ENCODE measurements around the gene KRTAP3-2.

KRTAP3-2 gene

DNA sequence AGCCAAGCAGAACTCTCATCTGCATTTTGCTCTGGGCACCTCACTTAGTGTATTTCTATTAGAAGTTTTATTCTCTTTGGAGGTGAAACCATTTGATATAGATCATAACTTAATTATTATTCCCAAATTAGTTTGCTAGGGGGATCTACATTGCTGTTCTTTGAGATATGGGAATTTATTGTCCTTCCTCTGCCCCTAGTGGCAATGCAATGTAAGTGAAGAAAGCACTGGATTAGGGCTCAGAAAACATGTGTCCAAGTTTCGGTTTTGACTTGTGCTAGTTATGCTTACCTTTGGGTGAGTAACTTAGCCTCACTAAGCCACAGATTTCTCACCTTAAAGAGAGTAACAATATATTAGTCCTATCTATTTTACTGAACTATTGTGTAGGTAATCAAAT, 35.9 kb downstream of the KRTAP3-2 start:
- ATAC-seq, result peak; percentile 84
- TF ChIP-seq ZC3H10 (CRISPR knock-in tag; IDR thresholded peaks at IDR 0.05) (no peak), CREB5 (CRISPR knock-in tag; IDR thresholded peaks at IDR 0.05; ENCODE audit: low read depth) (no peak), OSR1 (CRISPR knock-in tag; IDR thresholded peaks at IDR 0.05) (no peak), ZFP30 (CRISPR knock-in tag; IDR thresholded peaks at IDR 0.05) (no peak), SNAI2 (CRISPR knock-in tag; IDR thresholded peaks at IDR 0.05) (no peak)

GRCh38 chr17:40962059-40962561, 37.6 kb downstream of the KRTAP3-2 start:
- no peak for TF ChIP-seq ESRRG (CRISPR knock-in tag; IDR thresholded peaks at IDR 0.05)
- no peak for TF ChIP-seq ZC3H10 (CRISPR knock-in tag; IDR thresholded peaks at IDR 0.05)
- no peak for TF ChIP-seq POU6F1 (CRISPR knock-in tag; IDR thresholded peaks at IDR 0.05; ENCODE audit: borderline replicate concordance, low read depth)
- no peak for TF ChIP-seq GLIS3 (CRISPR knock-in tag; IDR thresholded peaks at IDR 0.05)
- TF ChIP-seq OSR1 (CRISPR knock-in tag; IDR thresholded peaks at IDR 0.05), result no peak
- no peak for TF ChIP-seq ZFP3 (CRISPR knock-in tag; IDR thresholded peaks at IDR 0.05)
- ATAC-seq, result no peak

DNA sequence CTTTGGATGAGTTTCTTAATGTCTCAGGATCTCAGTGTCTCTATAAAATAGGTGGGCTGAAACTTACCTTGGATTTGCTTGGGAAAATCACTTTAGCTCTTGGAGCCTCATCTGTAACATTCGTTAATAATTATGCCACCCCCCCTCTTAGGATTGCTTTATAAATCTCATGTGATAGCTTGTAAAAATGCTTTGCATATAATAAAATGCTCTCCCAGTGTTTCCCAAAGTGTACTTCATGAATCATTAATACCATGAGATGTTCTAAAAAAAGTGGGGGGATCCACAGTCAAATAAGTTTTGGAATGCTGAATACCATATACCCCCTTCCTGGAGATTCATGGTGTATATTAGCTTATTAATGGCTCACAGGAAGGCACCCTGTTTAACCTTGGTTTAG, 38.1 kb downstream of the KRTAP3-2 start:
- no peak for ATAC-seq

DNA sequence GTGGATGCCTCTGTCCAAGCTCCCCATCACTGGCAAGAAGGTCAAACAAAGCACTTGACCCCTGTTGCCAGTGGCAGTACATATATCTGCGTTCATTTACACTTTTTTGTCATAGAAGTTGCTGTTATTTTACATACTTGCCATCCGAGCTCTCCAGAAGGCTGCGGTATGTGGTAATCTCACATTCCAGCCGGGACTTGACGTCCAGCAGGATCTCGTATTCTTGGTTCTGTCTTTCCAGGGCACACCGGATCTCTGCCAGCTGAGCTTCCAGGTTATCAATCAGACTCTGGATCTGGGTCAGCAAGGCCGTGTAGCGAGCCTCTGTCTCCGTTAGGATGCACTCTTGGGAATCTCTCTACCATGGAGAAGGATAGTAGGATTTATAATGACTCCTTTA, 39.6 kb downstream of the KRTAP3-2 start:
- ATAC-seq, result no peak
- TF ChIP-seq RARB (CRISPR knock-in tag; IDR thresholded peaks at IDR 0.05), result no peak
- TF ChIP-seq SNAI2 (CRISPR knock-in tag; IDR thresholded peaks at IDR 0.05), result no peak
- no peak for TF ChIP-seq ARNTL (CRISPR knock-in tag; IDR thresholded peaks at IDR 0.05; ENCODE audit: borderline replicate concordance, low read depth)
- no peak for TF ChIP-seq ZNF565 (CRISPR knock-in tag; conservative IDR thresholded peaks at IDR 0.05; ENCODE audit: low read depth)
- no peak for TF ChIP-seq ZNF8 (CRISPR knock-in tag; IDR thresholded peaks at IDR 0.05)
- no peak for TF ChIP-seq BACH2 (CRISPR knock-in tag; IDR thresholded peaks at IDR 0.05; ENCODE audit: borderline replicate concordance)
- TF ChIP-seq CSDC2 (CRISPR knock-in tag; IDR thresholded peaks at IDR 0.05), result no peak
- TF ChIP-seq ZC3H10 (CRISPR knock-in tag; IDR thresholded peaks at IDR 0.05), result no peak
- no peak for TF ChIP-seq ESRRG (CRISPR knock-in tag; IDR thresholded peaks at IDR 0.05)
- TF ChIP-seq, protein P1, sequence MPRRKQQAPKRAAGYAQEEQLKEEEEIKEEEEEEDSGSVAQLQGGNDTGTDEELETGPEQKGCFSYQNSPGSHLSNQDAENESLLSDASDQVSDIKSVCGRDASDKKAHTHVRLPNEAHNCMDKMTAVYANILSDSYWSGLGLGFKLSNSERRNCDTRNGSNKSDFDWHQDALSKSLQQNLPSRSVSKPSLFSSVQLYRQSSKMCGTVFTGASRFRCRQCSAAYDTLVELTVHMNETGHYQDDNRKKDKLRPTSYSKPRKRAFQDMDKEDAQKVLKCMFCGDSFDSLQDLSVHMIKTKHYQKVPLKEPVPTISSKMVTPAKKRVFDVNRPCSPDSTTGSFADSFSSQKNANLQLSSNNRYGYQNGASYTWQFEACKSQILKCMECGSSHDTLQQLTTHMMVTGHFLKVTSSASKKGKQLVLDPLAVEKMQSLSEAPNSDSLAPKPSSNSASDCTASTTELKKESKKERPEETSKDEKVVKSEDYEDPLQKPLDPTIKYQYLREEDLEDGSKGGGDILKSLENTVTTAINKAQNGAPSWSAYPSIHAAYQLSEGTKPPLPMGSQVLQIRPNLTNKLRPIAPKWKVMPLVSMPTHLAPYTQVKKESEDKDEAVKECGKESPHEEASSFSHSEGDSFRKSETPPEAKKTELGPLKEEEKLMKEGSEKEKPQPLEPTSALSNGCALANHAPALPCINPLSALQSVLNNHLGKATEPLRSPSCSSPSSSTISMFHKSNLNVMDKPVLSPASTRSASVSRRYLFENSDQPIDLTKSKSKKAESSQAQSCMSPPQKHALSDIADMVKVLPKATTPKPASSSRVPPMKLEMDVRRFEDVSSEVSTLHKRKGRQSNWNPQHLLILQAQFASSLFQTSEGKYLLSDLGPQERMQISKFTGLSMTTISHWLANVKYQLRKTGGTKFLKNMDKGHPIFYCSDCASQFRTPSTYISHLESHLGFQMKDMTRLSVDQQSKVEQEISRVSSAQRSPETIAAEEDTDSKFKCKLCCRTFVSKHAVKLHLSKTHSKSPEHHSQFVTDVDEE (CRISPR knock-in tag; IDR thresholded peaks at IDR 0.05), result no peak
- no peak for TF ChIP-seq GLIS3 (CRISPR knock-in tag; IDR thresholded peaks at IDR 0.05)
- TF ChIP-seq TOX (CRISPR knock-in tag; IDR thresholded peaks at IDR 0.05; ENCODE audit: borderline replicate concordance), result no peak

More for the DNA sequence above, 38.1 kb downstream of the KRTAP3-2 start:
- TF ChIP-seq CSRNP3 (CRISPR knock-in tag; IDR thresholded peaks at IDR 0.05) (no peak), ZNF565 (CRISPR knock-in tag; conservative IDR thresholded peaks at IDR 0.05; ENCODE audit: low read depth) (no peak), CSDC2 (CRISPR knock-in tag; IDR thresholded peaks at IDR 0.05) (no peak), BACH2 (CRISPR knock-in tag; IDR thresholded peaks at IDR 0.05; ENCODE audit: borderline replicate concordance) (no peak), CREB5 (CRISPR knock-in tag; IDR thresholded peaks at IDR 0.05; ENCODE audit: low read depth) (no peak), POU6F1 (CRISPR knock-in tag; IDR thresholded peaks at IDR 0.05; ENCODE audit: borderline replicate concordance, low read depth) (no peak), PPARA (CRISPR knock-in tag; IDR thresholded peaks at IDR 0.05; ENCODE audit: borderline replicate concordance) (no peak), TOX (CRISPR knock-in tag; IDR thresholded peaks at IDR 0.05; ENCODE audit: borderline replicate concordance) (no peak)
